Measurements from ENCODE around the gene EPS15. TPM values are rescaled to one million over a fixed set of nuclear protein-coding genes. Genes with fewer than 3 reads are reported as not detected.

The EPS15 gene
- total RNA-seq, 4 donors from 2014 or later: 53.5 to 106 (median 74.2) TPM

GRCh38 chr1:51420867-51421627 is 98.0 kb downstream of the EPS15 start:
- whole genome bisulfite sequencing, 2 donors (ENCODE audit: low coverage in 1 of 2): 51 to 68% methylated on average over 2 of the region's 2 CpGs
- H3K27ac ChIP-seq: no peak overlapping the region
- no peak for ATAC-seq

GRCh38 chr1:51418384-51418959 is 100.6 kb downstream of the EPS15 start:
- TF ChIP-seq CTCF (IDR thresholded peaks at IDR 0.05) (no peak), POLR2AphosphoS5 (IDR thresholded peaks at IDR 0.05) (no peak), POLR2A (IDR thresholded peaks at IDR 0.05) (no peak), EP300 (IDR thresholded peaks at IDR 0.05) (no peak)
- WGBS, 2 donors (ENCODE audit: low coverage in 1 of 2): 91 to 98% methylated on average over 2 of the region's 2 CpGs
- no peak for ATAC-seq
- H3K27ac ChIP-seq: no peak overlapping the region
- H3K27me3 ChIP-seq: no peaks in the 10 kb centered on the region
- H3K4me1 ChIP-seq: peaks cover 0 to 34% (median 3%) of the 10 kb centered on the region in 3 donors
- no peaks in the 10 kb centered on the region for H3K9me3 ChIP-seq
- H3K36me3 ChIP-seq: peaks cover 0 to 19% of the 10 kb centered on the region in 2 donors
- no peak overlapping the region for H3K4me3 ChIP-seq

More at GRCh38 chr1:51420867-51421627, 98.0 kb downstream of the EPS15 start:
- TF ChIP-seq EP300 (IDR thresholded peaks at IDR 0.05) (no peak), CTCF (IDR thresholded peaks at IDR 0.05) (no peak), POLR2A (IDR thresholded peaks at IDR 0.05) (no peak), POLR2AphosphoS5 (IDR thresholded peaks at IDR 0.05) (no peak)
- H3K4me1 ChIP-seq: peaks cover 0 to 37% (median 3%) of the 10 kb centered on the region in 3 donors
- H3K27me3 ChIP-seq: no peaks in the 10 kb centered on the region
- no peaks in the 10 kb centered on the region for H3K9me3 ChIP-seq
- H3K4me3 ChIP-seq: no peak overlapping the region
- H3K36me3 ChIP-seq: peaks cover 0 to 30% of the 10 kb centered on the region in 2 donors

GRCh38 chr1:51417496-51418383 is 101.3 kb downstream of the EPS15 start:
- ATAC-seq: no peak
- Histone ChIP-seq H3K4me3 (no peak overlapping the region), H3K36me3 (peaks cover 0 to 19% of the 10 kb centered on the region in 2 donors), H3K27me3 (no peaks in the 10 kb centered on the region), H3K27ac (no peak overlapping the region), H3K4me1 (peaks cover 0 to 27% (median 3%) of the 10 kb centered on the region in 3 donors), H3K9me3 (no peaks in the 10 kb centered on the region)
- 91% methylated on average over 5 of the region's 5 CpGs for WGBS, 2 donors (ENCODE audit: low coverage in 1 of 2)
- TF ChIP-seq CTCF (IDR thresholded peaks at IDR 0.05) (no peak), EP300 (IDR thresholded peaks at IDR 0.05) (no peak), POLR2AphosphoS5 (IDR thresholded peaks at IDR 0.05) (no peak), POLR2A (IDR thresholded peaks at IDR 0.05) (no peak)

- ATAC-seq: no peak
- Histone ChIP-seq H3K9me3 (no peaks in the 10 kb centered on the region), H3K4me1 (peaks cover 0 to 19% (median 3%) of the 10 kb centered on the region in 3 donors), H3K4me3 (no peak overlapping the region), H3K27me3 (no peaks in the 10 kb centered on the region), H3K36me3 (peaks cover 0 to 19% of the 10 kb centered on the region in 2 donors), H3K27ac (no peak overlapping the region)
- TF ChIP-seq POLR2A (IDR thresholded peaks at IDR 0.05): no peak
Observed at GRCh38 chr1:51416910-51417309, 102.2 kb downstream of the EPS15 start.

- Histone ChIP-seq H3K27ac (no peak overlapping the region), H3K9me3 (no peaks in the 10 kb centered on the region), H3K36me3 (peaks cover 0 to 16% of the 10 kb centered on the region in 2 donors), H3K27me3 (no peaks in the 10 kb centered on the region), H3K4me3 (no peak overlapping the region), H3K4me1 (peaks cover 0 to 13% (median 3%) of the 10 kb centered on the region in 3 donors)
- TF ChIP-seq CTCF (IDR thresholded peaks at IDR 0.05) (no peak), POLR2AphosphoS5 (IDR thresholded peaks at IDR 0.05) (no peak), EP300 (IDR thresholded peaks at IDR 0.05) (no peak), POLR2A (IDR thresholded peaks at IDR 0.05) (no peak)
- WGBS, 2 donors (ENCODE audit: low coverage in 1 of 2): 68 to 77% methylated on average over 2 of the region's 2 CpGs
- peak; percentile 22 for ATAC-seq
Observed at GRCh38 chr1:51415963-51416362, 103.1 kb downstream of the EPS15 start.

All from gastroesophageal sphincter (tissue), 4 donors.